HG03139 (cell line): ENCODE measurements around the gene UCN.
"Not testable (repeated sequence)": the region's sequence is repeated elsewhere in the genome, so short reads cannot be mapped to it uniquely, and the experiment has no call there.

Experiments
- ATAC-seq: cut with Tn5 transposase; IDR thresholded peaks from one replicate; pipeline ENCODE4 v1.9.1; 2021; ENCODE audit not compliant: unreplicated experiment

Gene UCN

GRCh38 chr2:27285481-27285880 is 22.8 kb downstream of the UCN start:
- ATAC-seq, result no peak

GRCh38 chr2:27284996-27285395 is 23.2 kb downstream of the UCN start:
- no peak for ATAC-seq

DNA sequence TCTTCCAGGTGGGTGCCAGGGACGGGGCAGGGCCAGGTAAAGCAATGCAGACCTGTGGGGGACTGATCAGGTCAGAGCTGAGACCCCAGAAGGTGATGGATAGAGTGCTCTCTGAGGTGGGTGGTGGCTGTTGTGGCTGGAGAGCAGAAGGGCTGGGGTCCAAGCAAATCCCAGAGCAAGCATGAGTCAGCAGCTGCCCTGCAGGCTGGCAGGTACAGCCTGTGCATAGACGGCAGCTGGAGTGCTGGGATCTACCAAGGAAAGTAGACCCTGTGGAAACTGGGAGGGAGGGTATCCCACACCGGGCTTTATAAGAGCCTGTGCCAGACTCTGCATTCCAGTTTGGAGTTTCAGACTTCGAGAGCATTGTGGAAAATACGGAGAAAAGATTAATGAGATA is 25.4 kb downstream of the UCN start:
- no peak for ATAC-seq

DNA sequence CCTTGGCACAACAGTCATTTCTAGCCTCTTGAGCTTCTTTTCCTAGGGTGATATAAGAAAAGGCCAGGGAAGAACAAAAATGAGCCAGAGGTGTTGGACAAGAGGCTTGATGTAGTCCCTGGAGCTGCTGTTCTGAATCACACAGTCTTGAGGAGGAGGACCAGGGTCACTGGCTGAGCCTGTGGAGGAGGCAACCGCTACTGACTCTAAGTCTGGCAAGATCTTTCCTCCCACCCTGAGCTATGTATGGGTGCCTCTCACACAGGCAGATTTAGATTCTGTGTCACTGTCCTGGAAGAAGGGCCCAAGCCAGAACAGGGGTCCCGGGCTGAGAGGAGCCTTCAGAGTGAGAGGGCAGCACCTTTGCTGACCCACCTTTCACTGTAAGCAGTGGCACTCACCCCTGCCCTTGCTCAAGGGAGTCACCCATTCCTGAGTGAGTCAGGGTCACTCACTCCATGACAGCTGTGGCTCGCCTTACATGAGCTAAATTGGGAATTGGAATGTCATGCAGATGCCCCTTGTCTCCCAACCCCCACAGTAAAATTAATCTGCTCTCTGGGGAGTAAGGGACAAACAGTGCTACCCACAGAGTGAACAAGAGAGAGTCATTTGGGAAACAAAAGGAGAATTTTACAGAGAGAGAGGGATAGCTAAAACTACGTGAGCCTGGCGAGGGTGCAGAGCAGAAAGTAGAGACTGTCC is 26.2 kb downstream of the UCN start, which contains the start of gene TRIM54:
TRIM54 (plus strand) TSS at position 575 of the 705 bp plus-strand sequence. CDS start 303 bp downstream, outside the sequence.
- no peak for ATAC-seq

- ATAC-seq, result no peak
Measured at GRCh38 chr2:27281442-27281841, 26.8 kb downstream of the UCN start.

DNA sequence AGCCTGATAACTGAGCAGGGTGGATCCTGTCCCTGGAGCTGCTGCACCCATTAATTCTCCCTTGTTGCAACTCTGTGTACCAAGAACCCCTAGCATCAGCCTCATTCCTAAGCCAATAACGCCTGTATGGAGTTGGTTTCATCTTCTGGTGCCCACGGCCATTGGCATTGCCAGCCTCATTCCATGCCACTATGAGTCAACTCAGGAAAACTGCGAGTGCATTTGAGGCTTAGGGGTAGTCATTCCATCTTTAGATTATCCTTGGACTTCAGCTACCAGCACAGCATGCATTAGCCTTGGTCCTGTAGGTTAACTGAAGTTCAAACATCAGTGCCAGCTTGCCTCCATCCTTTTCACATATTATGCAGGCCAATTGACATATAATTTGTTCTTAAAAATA is 27.4 kb downstream of the UCN start:
- no peak for ATAC-seq

DNA sequence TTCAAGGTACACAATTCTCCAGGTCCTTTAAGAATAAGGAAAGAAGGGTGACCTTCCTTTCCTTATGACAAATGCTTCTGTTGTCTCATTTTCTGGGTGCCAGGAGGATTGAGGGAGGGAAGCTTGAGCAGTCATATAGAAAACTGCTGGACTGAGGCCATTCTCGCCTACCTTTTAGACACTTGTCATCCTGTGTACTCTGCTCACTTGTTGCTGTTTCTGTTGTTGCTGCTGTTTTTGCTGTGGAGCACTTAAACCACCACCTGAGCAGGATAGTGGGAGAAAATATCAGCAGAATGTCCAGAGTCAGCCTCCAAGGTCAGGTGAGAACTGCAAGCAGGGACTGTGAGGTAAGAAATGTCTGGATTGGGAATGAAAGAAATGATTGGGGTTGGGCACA is 30.2 kb downstream of the UCN start:
- ATAC-seq, result no peak

- no peak for ATAC-seq
Measured at GRCh38 chr2:27275211-27276150, 32.8 kb downstream of the UCN start, which contains the start of gene DNAJC5G. TSS of gene DNAJC5G (plus strand) at chr2:27275433. CDS start at chr2:27276729, 1,296 bp downstream.

GRCh38 chr2:27272537-27273522 is 35.4 kb downstream of the UCN start:
- not testable (repeated sequence) for ATAC-seq

DNA sequence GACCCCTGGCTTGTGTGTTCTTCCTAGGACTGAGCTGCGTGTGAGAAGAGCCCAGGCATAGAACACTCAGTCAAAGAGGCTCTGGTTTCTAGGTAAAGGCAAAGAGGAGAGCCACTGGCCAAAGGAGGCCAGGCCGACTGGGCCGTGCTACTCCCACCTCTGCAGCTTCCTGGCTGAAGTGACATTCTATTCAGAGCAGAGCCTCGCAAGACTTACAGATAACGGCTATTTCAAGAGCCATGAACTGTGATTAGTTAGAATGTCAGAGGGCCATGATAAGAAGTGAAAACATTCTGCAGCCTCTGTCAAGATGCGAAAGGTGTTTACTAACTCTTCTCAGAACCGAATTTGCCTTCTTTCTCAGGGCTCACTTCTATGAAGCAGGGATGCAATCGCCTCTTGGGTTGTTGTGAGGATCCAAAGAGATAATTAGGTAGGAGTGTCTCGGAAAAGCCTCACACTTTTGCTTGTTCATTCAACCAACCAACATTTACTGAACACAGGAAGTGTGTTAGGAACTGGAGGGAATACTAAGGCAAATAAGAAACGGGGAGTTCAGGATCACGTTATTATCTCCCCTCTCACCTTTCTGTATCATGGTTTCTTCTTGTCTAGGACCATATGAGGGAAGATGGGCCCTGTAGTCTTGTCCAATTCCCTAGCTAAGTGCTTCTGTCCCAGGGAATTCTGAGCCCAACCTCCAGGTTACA is 36.5 kb downstream of the UCN start:
- no peak for ATAC-seq

GRCh38 chr2:27270670-27271069 is 37.6 kb downstream of the UCN start:
- ATAC-seq, result no peak

- ATAC-seq, result no peak
Measured at GRCh38 chr2:27270131-27270530, 38.1 kb downstream of the UCN start.

DNA sequence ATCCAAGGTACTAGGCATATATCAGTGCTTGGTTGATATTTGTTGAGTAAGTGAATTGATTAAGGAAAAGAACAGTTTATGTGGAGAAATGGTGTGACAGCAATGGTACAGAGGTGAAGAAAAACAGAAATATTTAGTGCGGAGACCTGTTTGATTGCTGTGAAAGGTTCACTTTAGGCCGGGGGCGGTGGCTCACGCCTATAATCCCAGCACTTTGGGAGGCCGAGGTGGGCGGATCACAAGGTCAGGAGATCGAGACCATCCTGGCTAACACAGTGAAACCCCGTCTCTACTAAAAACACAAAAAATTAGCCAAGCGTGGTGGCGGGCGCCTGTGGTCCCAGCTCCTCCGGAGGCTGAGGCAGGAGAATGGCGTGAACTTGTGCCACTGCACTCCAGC is 39.9 kb downstream of the UCN start:
- not testable (repeated sequence) for ATAC-seq

GRCh38 chr2:27265536-27265870 is 42.7 kb downstream of the UCN start:
- no peak for ATAC-seq

GRCh38 chr2:27264753-27265535 is 43.3 kb downstream of the UCN start:
- ATAC-seq, result no peak

- ATAC-seq, result no peak
Measured at GRCh38 chr2:27264253-27264752, 43.9 kb downstream of the UCN start.

DNA sequence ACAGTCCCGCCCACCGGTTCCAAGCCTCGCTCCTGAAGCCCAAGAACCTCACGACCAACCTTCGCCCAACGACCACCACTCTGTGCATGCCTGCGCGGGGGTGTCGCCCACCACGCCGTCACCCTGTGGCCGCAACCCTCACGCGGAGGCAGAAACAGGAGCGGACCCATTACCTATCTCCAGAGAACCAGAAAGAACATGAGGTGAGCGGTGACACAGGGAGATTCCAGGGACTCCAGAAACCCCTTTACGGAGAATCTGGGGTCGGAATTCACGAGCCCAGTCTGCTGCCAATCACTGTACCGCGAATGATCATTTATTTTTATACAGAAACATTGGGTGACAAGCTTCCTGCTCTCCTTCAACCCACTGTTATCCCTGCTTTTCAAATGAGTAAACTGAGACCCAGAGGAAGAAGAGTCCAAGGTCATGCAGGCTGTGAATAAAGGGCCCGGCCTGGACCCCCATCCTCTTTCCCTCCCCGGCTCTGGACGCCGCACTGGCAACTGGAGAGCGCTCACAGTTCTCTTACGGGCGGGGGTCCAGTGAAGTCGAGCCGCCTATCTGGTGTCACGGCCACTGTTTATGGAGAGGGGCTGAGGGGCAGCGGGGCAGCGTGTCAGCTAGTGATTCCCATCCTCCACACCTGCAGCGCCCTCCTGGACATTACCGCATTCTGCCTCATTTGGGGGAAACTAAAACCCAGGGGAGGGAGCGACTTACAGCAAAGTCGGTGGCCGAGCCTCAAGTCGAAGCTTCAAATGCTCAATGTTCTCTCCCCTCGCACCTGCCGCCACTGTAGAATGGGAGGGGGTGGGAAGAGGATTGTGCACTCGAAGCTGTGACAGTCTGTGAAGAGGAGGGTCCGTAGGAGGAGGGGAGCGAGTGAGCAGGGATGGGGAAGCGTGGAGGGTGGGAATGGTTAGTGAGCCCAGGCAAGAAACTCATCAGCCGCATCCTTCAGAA is 44.7 kb downstream of the UCN start:
- ATAC-seq, result no peak
